ENCODE results near the gene EOLA1.
"Not testable (repeated sequence)": the region's sequence is repeated elsewhere in the genome, so short reads cannot be mapped to it uniquely, and the experiment has no call there.

The EOLA1 gene

GRCh38 chrX:149547782-149548181 lies 7.0 kb downstream of the EOLA1 start:
- H3K27me3 Mint-ChIP-seq (ENCODE audit: low read depth); H3K27ac Mint-ChIP-seq; H3K4me3 Mint-ChIP-seq; H3K9me3 Mint-ChIP-seq; H3K36me3 Mint-ChIP-seq (ENCODE audit: low read depth); H3K4me1 Mint-ChIP-seq (ENCODE audit: low read depth): not testable (repeated sequence)

DNA sequence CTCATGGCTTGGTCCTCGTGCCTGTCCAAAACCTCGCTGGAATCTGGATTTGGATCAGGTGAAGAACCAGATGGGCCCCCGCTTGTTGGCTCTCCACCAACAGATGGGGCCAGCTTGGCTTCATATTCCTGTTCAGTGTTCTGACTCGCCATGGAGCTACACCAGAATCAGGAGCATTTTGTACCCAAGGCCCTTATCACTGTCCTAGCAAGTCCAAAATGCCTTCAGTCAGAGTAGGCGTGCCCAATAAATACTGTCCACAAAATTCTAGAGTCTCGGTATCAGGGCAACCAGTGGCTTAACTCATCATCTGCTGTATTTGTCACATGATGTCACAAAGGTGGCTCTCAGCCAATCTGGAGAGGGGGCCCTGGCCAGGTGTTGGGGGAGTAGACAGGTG lies 8.9 kb downstream of the EOLA1 start, which contains the start of gene HSFX3:
TSS of gene HSFX3 (minus strand) at position 224 of the 400 bp plus-strand sequence. CDS start at position 152, 72 bp downstream.
- H3K36me3 Mint-ChIP-seq (ENCODE audit: low read depth); H3K4me1 Mint-ChIP-seq (ENCODE audit: low read depth); H3K9me3 Mint-ChIP-seq; H3K27ac Mint-ChIP-seq; H3K4me3 Mint-ChIP-seq; H3K27me3 Mint-ChIP-seq (ENCODE audit: low read depth): not testable (repeated sequence)

GRCh38 chrX:149550454-149550853 lies 9.6 kb downstream of the EOLA1 start:
- H3K9me3 Mint-ChIP-seq; H3K27me3 Mint-ChIP-seq (ENCODE audit: low read depth); H3K27ac Mint-ChIP-seq; H3K4me3 Mint-ChIP-seq; H3K36me3 Mint-ChIP-seq (ENCODE audit: low read depth); H3K4me1 Mint-ChIP-seq (ENCODE audit: low read depth): not testable (repeated sequence)

GRCh38 chrX:149551245-149551938 lies 10.6 kb downstream of the EOLA1 start:
- H3K4me1 Mint-ChIP-seq (ENCODE audit: low read depth); H3K9me3 Mint-ChIP-seq; H3K4me3 Mint-ChIP-seq; H3K27me3 Mint-ChIP-seq (ENCODE audit: low read depth); H3K27ac Mint-ChIP-seq; H3K36me3 Mint-ChIP-seq (ENCODE audit: low read depth): not testable (repeated sequence)

GRCh38 chrX:149551939-149552248 lies 11.1 kb downstream of the EOLA1 start:
- not testable (repeated sequence) for H3K4me1 Mint-ChIP-seq (ENCODE audit: low read depth); H3K9me3 Mint-ChIP-seq; H3K4me3 Mint-ChIP-seq; H3K27ac Mint-ChIP-seq; H3K27me3 Mint-ChIP-seq (ENCODE audit: low read depth); H3K36me3 Mint-ChIP-seq (ENCODE audit: low read depth)

GRCh38 chrX:149555251-149555650 lies 14.4 kb downstream of the EOLA1 start:
- H3K9me3 Mint-ChIP-seq; H3K36me3 Mint-ChIP-seq (ENCODE audit: low read depth); H3K27me3 Mint-ChIP-seq (ENCODE audit: low read depth); H3K4me3 Mint-ChIP-seq; H3K4me1 Mint-ChIP-seq (ENCODE audit: low read depth); H3K27ac Mint-ChIP-seq: not testable (repeated sequence)

GRCh38 chrX:149563359-149563758 lies 22.5 kb downstream of the EOLA1 start:
- Mint-ChIP-seq H3K4me3 (no peak overlapping the region), H3K27me3 (ENCODE audit: low read depth) (no peaks in the 10 kb centered on the region), H3K4me1 (ENCODE audit: low read depth) (no peaks in the 10 kb centered on the region), H3K36me3 (ENCODE audit: low read depth) (no peaks in the 10 kb centered on the region), H3K27ac (no peak overlapping the region), H3K9me3 (no peaks in the 10 kb centered on the region)

DNA sequence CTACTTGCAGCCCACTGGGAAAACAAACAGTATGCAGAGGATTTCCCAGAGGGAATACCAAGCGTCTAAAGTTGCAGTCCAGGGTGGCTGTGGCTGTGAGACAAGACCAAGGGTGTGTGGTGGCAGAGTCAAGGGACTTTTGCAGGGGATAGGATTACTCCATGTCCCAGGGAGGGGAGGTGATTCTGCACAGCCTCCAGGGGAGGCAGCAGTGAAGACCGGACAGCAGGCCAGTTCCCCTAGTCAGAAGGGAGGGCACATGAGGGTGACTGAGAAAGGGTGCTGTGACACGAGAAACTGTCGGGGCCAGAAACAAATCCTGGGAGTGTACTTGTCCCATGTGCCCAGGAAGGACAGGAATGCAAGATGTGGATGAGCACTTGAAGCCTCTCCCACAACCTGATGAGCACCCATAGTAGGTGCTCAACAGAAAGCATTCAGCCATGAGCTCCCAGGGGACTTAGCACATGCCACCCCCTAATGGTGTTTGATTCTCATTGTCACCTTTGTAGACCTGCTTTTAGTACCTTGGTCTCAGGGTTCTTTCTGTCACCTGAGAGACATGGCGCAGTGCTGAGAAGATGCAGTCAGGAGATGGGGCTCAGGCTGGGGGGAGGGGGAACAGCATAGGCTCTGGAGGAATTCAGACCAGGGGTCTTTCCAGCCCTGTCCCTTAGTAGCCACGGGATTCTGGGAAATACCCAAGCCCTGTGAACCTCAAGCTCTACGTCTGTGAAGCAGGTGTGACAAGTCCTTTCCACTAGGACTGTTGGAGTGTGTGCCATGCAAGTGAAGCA lies 27.0 kb downstream of the EOLA1 start:
- Mint-ChIP-seq H3K27me3 (ENCODE audit: low read depth) (no peaks in the 10 kb centered on the region), H3K9me3 (no peaks in the 10 kb centered on the region)

GRCh38 chrX:149568701-149569296 lies 28.0 kb downstream of the EOLA1 start:
- Mint-ChIP-seq H3K4me1 (ENCODE audit: low read depth) (peaks cover 21% of the 10 kb centered on the region), H3K36me3 (ENCODE audit: low read depth) (no peaks in the 10 kb centered on the region), H3K4me3 (no peak overlapping the region)

More for the DNA sequence above, 27.0 kb downstream of the EOLA1 start:
- H3K27ac Mint-ChIP-seq = no peak overlapping the region
- no peaks in the 10 kb centered on the region for H3K36me3 Mint-ChIP-seq (ENCODE audit: low read depth)
- no peak overlapping the region for H3K4me3 Mint-ChIP-seq
- peaks cover 17% of the 10 kb centered on the region for H3K4me1 Mint-ChIP-seq (ENCODE audit: low read depth)

DNA sequence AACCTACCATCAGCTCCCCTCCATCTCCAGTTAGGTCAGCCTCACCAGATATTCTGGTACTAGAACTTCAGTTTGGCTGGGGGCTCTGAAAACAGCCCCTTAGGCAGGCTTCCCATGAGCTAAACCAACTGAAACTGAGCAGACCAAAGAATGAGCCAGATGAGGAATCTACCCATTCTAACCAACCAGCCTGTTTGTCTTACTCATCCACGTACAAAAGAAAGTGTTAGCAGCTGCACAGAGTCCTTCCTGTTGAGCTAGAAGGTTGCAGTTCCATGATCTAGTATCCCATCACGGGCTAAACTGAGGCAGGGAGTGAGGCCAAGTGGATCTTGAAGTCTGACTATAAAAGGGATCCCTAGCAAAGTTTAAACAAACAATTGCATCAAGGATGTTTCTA lies 29.0 kb downstream of the EOLA1 start:
- Mint-ChIP-seq H3K27ac (no peak overlapping the region), H3K27me3 (ENCODE audit: low read depth) (no peaks in the 10 kb centered on the region), H3K4me1 (ENCODE audit: low read depth) (peaks cover 21% of the 10 kb centered on the region), H3K9me3 (no peaks in the 10 kb centered on the region), H3K36me3 (ENCODE audit: low read depth) (no peaks in the 10 kb centered on the region), H3K4me3 (no peak overlapping the region)

More at GRCh38 chrX:149568701-149569296, 28.0 kb downstream of the EOLA1 start:
- Mint-ChIP-seq H3K9me3 (no peaks in the 10 kb centered on the region), H3K27ac (no peak overlapping the region), H3K27me3 (ENCODE audit: low read depth) (no peaks in the 10 kb centered on the region)

GRCh38 chrX:149570668-149571067 lies 29.9 kb downstream of the EOLA1 start:
- no peaks in the 10 kb centered on the region for H3K27me3 Mint-ChIP-seq (ENCODE audit: low read depth)
- H3K4me3 Mint-ChIP-seq = no peak overlapping the region
- peaks cover 21% of the 10 kb centered on the region for H3K4me1 Mint-ChIP-seq (ENCODE audit: low read depth)
- no peaks in the 10 kb centered on the region for H3K9me3 Mint-ChIP-seq
- no peak overlapping the region for H3K27ac Mint-ChIP-seq
- no peaks in the 10 kb centered on the region for H3K36me3 Mint-ChIP-seq (ENCODE audit: low read depth)

DNA sequence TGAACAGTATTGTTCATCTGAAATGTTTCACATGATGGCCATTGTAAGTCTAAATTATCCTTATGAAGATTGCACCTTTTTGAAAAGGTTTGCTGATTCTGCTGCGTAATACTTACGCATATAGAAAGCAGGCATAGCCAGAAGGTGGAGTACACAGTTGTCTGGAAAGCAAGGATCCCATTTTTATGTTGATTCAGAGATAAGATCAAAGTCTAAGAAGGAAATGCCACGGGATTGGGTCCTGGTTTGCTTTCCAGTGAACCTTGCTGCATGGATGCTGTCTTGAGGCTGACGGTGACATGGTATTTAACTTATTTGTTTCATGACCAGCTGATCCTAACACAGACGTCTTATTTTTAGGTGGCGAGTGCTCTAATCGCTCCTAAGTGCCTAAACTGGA lies 31.0 kb downstream of the EOLA1 start:
- Mint-ChIP-seq H3K4me1 (ENCODE audit: low read depth) (peaks cover 21% of the 10 kb centered on the region), H3K36me3 (ENCODE audit: low read depth) (no peaks in the 10 kb centered on the region), H3K27ac (no peak overlapping the region), H3K4me3 (no peak overlapping the region), H3K9me3 (no peaks in the 10 kb centered on the region), H3K27me3 (ENCODE audit: low read depth) (no peaks in the 10 kb centered on the region)

DNA sequence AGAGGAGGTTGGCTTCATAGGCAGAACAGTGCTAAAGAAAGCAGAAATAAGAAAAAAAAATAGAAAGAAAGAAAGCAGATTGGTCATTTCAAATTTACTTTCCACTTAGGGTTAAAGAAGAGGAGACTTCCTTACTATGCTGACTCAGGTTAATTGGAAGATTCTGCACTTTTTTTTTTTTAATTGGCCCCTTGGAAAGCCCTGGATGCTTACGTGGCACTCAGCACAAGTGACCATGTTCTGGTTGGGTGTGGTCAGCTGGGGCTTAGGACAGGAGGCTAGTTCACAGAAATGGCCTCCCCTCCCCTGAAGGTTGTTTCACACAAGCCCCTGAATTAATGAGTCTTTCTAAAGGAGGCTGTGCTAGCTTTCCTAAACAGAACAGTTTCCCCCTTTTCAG lies 31.9 kb downstream of the EOLA1 start:
- Mint-ChIP-seq H3K27ac (peak overlapping the region; percentile 89), H3K36me3 (ENCODE audit: low read depth) (no peaks in the 10 kb centered on the region), H3K4me1 (ENCODE audit: low read depth) (peaks cover 21% of the 10 kb centered on the region), H3K4me3 (peak overlapping the region; percentile 51), H3K27me3 (ENCODE audit: low read depth) (no peaks in the 10 kb centered on the region), H3K9me3 (no peaks in the 10 kb centered on the region)

DNA sequence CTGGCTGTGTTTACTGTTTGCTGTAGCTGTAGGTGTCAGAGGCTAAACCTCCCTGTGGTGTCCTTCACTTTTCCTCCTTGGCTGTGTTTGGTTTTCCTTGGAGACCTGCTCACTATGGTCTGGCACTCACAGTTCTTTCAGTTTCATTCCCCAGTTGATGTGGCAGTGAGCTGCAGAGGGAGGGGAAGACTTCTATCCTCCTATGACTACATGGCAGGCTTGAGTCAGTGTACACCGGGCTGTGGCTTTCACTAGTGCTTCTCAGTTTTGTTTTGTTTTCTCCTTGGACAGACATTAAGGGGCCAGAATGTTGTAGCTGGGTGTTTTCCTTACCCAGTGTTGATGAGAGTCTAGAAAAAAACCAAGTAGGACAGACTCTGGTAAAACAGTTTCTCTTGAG lies 32.6 kb downstream of the EOLA1 start:
- H3K4me1 Mint-ChIP-seq (ENCODE audit: low read depth) = peaks cover 21% of the 10 kb centered on the region
- not testable (repeated sequence) for H3K27me3 Mint-ChIP-seq (ENCODE audit: low read depth); H3K36me3 Mint-ChIP-seq (ENCODE audit: low read depth); H3K27ac Mint-ChIP-seq; H3K4me3 Mint-ChIP-seq; H3K9me3 Mint-ChIP-seq

GRCh38 chrX:149585631-149586030 lies 44.8 kb downstream of the EOLA1 start:
- not testable (repeated sequence) for H3K9me3 Mint-ChIP-seq; H3K36me3 Mint-ChIP-seq (ENCODE audit: low read depth); H3K27me3 Mint-ChIP-seq (ENCODE audit: low read depth); H3K27ac Mint-ChIP-seq; H3K4me3 Mint-ChIP-seq; H3K4me1 Mint-ChIP-seq (ENCODE audit: low read depth)

Data from T-helper 1 cell treated with Interleukin-12 subunit alpha and Interleukin-12 subunit beta and Interleukin-4 antibody, amounts not matched to agents 30 μg/mL and 1 μg/mL, for 36 hours (primary cell).